Dermis microvascular lymphatic vessel endothelial cell (primary cell): ENCODE results near the gene C3AR1. TPM values are rescaled to one million over a fixed set of nuclear protein-coding genes. Genes with fewer than 3 reads are reported as not detected.
"Not testable (repeated sequence)": the region's sequence is repeated elsewhere in the genome, so short reads cannot be mapped to it uniquely, and the experiment has no call there.

Source experiments
- DNase-seq, 2 donors: peaks; one replicate each; pipeline versions ENCODE4 v3.0.0 to v3.0.0-alpha.2; 2010; ENCODE audit warnings: low read depth in 2 of 2
- total RNA-seq: library from RNA; depleted of rRNA; stranded (reverse); fragments of >200 nt; gene quantifications from 2 replicates; pipeline ENCODE4 v1.2.1, GENCODE V29; 2014

C3AR1 gene
- 0.13 and 0.26 TPM in 2 replicates for total RNA-seq

GRCh38 chr12:8065991-8066594 lies at the start of gene C3AR1:
Gene C3AR1 (minus strand): TSS chr12:8066359. CDS start chr12:8060185, 6,174 bp downstream.
- peak in 1 of 2 donors; percentile 80 for DNase-seq

GRCh38 chr12:8113117-8113516 lies 47.0 kb upstream of the C3AR1 start:
- DNase-seq, result not testable (repeated sequence)

GRCh38 chr12:8108808-8109398 lies 42.7 kb upstream of the C3AR1 start:
- peak; percentile 78 to 82 for DNase-seq

GRCh38 chr12:8099235-8099634 lies 33.1 kb upstream of the C3AR1 start:
- DNase-seq, result no peak

- no peak for DNase-seq
Observed at GRCh38 chr12:8096281-8096915, 30.2 kb upstream of the C3AR1 start.

- no peak for DNase-seq
Observed at GRCh38 chr12:8093291-8093690, 27.1 kb upstream of the C3AR1 start.

GRCh38 chr12:8089716-8090115 lies 23.6 kb upstream of the C3AR1 start:
- DNase-seq, result no peak

- not testable (repeated sequence) for DNase-seq
Observed at GRCh38 chr12:8089277-8089676, 23.1 kb upstream of the C3AR1 start.

- DNase-seq, result no peak
Observed at GRCh38 chr12:8088574-8088973, 22.4 kb upstream of the C3AR1 start.

GRCh38 chr12:8087666-8088065 lies 21.5 kb upstream of the C3AR1 start:
- DNase-seq, result no peak

- not testable (repeated sequence) for DNase-seq
Observed at GRCh38 chr12:8084351-8084750, 18.2 kb upstream of the C3AR1 start.

GRCh38 chr12:8082808-8083100 lies 16.6 kb upstream of the C3AR1 start:
- no peak for DNase-seq

- DNase-seq, result no peak
Observed at GRCh38 chr12:8081251-8081920, 15.2 kb upstream of the C3AR1 start.

- DNase-seq, result no peak
Observed at GRCh38 chr12:8080120-8080519, 14.0 kb upstream of the C3AR1 start.

GRCh38 chr12:8078916-8079315 lies 12.8 kb upstream of the C3AR1 start:
- DNase-seq, result no peak

- DNase-seq, result peak; percentile 36 to 81
Observed at GRCh38 chr12:8078398-8078797, 12.2 kb upstream of the C3AR1 start.

- DNase-seq, result peak in 1 of 2 donors; percentile 61
Observed at GRCh38 chr12:8077207-8077606, 11.0 kb upstream of the C3AR1 start.

GRCh38 chr12:8076366-8076765 lies 10.2 kb upstream of the C3AR1 start:
- DNase-seq, result no peak

GRCh38 chr12:8075935-8076334 lies 9.8 kb upstream of the C3AR1 start:
- DNase-seq, result no peak

- DNase-seq, result not testable (repeated sequence)
Observed at GRCh38 chr12:8071820-8072219, 5.7 kb upstream of the C3AR1 start.

GRCh38 chr12:8069582-8069981 lies 3.4 kb upstream of the C3AR1 start:
- DNase-seq, result no peak

GRCh38 chr12:8064131-8064530 lies 2.0 kb downstream of the C3AR1 start:
- DNase-seq, result no peak

- no peak for DNase-seq
Observed at GRCh38 chr12:8058506-8058905, 7.7 kb downstream of the C3AR1 start.
